Iris pigment epithelial cell (primary cell): ENCODE measurements around the gene LNX1.
"Not testable (repeated sequence)": the region's sequence is repeated elsewhere in the genome, so short reads cannot be mapped to it uniquely, and the experiment has no call there.

ENCODE experiments used
- DNase-seq: peaks from one replicate; pipeline ENCODE4 v3.0.0-alpha.2; 2011; ENCODE audit warnings: low read depth

The LNX1 gene

DNA sequence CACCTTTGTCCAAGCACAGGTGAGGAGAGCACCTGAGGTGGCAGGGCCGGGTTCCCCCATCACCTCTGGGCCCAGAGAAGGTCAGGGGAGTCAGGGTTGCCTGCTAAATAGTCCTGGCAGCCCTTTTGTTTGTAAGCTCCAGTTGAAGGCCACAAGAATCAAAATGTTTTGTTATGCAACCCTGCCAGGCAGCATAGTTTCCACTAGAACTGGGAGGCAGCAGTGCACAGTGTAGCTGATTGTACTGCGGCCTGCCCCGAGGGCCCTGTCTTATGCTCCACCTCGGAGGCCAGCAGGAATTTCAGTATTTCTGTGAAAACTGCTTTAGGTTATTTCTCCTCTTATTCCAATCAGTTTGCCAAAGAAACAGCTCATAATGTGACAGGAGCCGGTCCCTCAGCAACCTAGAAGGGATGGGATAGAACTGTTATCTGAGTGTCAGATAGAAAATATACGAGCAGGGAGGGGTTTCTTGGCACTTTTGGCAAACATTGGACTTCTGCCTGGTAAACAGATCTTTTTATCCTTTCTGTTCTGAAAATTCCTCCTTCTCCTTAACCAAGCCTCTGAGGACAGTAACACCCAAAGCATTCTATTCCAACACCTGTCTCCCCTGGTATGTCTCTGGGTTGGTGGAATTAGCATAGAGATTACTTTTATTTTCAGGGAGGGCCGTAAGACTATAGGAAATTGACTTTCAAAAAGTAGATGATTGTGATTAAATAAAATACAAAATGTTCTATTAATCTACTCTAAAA lies 93.6 kb downstream of the LNX1 start:
- peak; percentile 88 for DNase-seq

DNA sequence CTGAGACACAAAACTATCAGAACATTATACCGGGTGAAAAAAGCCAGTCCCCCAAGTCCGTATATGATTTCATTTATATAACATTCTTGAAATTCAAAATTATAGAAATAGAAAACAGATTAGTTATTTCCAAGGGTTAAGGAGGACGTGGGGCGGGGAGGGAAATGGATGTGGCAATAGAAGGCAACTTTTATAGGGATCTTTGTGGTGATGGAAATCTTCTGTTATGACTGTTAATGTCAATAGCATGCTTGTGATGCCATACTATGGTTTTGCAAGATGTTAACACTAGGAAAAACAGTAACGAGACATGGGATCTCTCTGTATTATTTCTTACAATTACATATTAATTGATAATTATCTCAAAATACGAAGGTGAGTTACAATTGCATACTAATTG lies 96.4 kb downstream of the LNX1 start:
- DNase-seq = no peak

DNA sequence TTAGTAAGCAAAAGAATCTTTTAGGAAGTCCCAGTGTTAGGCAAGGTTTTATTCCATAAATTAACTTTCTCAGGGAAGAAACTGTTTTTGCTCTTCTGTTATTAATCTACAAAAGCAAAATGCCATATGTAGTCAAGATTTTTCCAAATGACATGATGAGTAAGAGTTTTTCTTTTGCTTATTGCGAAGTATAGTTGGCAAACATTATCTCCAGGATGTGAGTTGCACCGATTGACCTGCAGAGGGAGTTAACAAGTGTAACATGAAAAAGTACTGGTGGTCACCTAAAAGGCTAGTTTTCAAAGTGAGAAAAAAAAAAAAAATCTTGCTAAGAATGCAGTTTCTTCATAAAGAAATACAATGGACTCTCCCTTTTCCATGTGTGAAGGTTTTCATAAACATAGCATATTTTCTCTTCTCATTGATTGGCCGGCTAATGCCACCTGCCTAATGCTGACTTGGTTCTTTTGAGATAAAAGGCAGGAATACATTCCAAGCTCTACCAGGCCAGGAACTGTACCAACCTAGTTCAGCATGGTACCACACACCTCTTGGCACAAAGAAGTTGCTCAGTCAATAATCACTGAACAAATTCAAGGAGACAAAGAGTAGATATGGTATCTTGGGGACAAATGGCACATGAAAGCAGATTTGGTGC lies 100.2 kb downstream of the LNX1 start:
- peak; percentile 96 for DNase-seq

DNA sequence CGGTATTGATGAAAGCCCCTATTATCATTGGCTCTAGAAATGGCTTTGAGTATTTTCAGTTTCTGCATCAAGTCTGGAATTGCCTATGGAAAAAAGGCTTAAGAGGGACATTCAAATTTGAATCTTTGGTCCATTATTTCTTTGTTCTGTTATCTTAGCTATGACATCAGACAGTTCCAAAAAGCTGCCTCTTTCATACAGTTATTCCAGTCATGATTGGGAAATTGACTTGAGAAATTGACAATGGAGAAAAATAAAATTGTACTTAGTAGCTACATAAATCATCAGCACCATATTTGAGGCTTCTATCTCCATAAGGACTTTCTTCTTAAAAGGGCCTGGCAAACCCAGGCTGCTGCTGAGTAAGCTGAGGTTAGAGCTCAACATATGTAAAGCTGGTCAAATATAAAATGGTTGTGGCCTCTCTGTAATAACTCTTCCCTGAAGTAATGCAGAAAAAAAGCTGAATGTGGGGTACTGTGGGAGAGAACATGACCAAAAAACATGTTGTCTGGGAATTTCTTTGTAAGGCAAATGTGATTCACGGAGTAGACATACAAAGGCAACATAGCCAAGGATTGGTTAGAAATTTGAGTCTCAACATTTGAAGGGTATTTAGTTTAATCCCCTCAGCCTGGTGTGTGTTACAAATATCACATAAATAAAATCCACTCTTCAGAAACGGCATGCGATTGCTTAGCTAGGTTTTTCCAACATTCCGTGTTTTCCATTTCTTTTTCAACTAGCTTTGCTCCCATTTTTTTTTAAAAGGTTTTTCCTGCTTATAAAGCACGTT lies 100.9 kb downstream of the LNX1 start:
- DNase-seq = peak; percentile 78

DNA sequence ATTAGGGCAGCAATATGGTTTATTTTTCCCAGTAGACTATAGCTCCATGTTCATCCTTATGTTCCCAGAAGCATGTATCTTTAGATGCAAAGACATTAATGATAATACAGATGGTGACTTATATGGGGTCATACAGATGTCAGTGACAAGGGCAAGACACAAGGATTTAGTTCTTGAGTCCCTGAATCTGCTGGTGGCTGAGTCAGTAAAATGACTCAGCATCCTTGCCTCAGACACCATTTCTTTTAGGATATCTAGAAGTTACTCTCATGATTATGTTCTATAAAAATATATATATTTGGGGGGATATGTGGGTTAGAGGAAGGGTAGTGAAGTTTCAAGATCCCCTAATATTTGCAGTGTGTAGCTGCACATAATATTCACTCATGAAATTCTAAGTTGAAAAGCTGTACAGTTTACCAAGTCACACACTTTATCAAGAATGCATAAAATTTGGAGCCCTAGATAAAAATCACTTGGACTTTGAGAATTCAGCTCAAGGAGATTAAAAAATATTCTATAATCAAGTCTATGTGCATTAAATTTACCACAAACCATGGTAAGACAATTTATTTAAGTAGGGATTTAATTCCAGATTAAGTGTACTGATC lies 101.9 kb downstream of the LNX1 start:
- DNase-seq = peak; percentile 82

DNA sequence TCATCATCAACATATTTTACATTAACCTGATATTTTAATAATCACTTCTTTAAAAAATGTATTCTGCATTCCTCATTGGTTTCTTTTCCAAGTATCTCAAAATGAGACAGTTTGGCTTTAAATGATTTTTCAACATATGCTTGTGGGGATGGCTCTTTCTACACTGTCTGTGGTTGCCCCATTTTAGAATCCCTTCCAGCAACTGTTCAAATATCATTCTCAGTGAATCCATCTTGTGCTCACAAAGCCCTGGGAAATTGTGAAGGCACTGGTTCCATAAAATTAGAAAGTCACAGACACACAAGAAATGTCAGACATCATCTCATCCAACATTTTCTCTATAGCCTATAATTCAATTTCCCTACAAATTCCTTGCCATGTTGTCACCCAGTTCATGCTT lies 103.5 kb downstream of the LNX1 start:
- DNase-seq = no peak

DNA sequence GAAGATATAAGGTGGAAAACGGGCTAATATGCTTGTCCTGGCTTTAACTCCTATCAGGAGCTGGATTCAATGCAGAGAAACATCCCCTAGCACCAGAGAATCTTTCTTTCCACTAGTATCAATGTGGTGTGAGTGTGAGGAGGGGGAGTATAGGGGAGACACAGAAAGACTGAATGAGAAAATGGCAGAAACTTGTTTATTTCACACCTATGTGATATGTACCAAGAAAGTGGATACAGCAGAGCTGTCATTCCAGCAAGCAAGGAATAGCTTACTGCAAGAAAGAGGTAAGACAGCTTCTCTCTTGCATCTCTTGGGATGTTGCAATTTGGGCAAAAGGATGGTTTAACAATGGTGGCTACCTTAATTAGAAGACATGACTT lies 105.6 kb downstream of the LNX1 start:
- DNase-seq = no peak

DNA sequence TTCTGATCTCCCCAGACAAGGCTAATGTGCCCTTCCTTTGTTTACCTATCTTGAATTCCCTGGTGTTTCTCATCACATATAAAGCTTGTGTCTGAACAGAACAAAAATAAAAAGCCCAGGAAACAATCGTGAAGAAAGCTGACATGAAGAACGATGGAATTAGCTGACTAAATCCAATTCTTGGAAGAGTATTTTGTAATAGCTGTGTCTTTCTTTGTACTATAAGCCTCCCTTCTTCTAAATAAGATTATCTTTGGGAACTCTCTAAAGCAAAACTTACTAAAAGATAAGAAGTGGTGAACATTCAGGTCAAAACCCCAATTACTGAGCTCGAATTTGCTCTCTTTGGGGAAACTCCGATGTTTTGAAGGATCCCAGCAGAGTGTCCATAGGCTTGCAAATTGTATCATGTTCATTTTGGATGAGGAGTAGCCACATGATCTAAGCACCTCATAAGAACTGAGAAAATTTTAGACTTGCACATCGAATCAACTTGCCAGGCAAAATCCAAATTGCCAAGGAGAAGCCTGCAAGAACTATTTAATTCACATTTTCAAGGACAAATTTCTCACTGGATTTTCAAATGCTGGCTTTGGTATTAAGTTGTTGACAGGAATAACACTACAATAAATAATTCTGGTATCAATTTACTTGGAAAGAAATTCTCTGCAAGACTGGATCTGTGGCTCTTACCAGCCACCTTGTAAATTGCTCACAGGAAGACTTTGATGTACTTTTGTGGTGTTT lies 106.2 kb downstream of the LNX1 start:
- DNase-seq = peak; percentile 45

DNA sequence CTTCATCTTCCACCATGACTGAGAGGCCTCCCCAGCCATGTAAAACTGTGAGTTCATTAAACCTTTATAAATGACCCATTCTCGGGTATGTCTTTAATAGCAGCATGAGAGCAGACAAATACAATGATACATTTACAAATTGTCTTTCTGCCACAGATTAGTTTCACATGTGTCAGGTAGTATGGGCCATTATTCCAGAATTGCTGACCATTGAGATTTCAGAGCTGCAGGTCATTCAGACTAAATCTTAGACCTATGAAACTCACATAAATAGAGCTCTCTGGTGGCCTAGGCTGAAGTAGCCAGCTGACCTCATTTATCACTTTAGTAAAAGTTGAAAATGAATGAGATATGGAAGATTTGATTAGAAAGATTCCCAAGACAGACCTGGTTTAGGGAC lies 108.0 kb downstream of the LNX1 start:
- DNase-seq = no peak

DNA sequence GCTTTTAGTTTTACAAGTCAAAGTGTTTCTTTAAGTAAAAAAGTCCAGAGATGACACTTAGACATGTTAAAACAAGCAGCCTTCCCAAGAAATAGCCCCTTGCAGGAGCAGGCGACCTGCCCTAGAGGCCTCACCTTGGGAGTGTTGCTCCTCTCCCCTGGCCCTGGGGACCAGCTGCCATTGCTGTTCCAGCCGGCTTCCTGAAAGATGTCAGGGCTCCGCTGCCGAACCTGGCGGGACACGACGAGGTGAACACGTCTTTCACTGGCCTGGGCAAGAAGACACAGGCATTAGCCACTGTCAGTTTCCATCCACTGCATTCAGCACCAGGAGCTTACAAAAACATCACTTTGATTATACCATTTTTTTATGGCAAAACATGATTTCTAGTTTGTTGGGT lies 109.7 kb downstream of the LNX1 start:
- no peak for DNase-seq

DNA sequence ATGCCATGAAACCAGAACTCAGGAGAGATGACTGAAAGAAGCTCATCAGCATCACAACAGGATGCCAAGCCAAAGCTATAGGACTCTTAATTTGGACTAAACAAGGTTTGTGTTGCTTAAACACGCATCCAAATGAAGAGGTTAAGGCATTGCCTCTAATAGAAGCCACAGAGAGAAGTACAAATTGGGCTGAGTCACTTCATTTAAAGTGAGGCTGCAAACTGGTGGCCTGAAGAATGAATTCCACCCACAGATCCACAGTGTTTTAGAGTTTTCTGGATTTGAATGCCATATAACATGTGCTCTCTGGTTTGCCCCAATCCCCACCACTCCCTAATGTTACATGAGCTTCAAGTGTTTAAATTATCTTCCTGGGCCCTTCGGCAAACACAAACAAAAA lies 110.4 kb downstream of the LNX1 start:
- DNase-seq = no peak

DNA sequence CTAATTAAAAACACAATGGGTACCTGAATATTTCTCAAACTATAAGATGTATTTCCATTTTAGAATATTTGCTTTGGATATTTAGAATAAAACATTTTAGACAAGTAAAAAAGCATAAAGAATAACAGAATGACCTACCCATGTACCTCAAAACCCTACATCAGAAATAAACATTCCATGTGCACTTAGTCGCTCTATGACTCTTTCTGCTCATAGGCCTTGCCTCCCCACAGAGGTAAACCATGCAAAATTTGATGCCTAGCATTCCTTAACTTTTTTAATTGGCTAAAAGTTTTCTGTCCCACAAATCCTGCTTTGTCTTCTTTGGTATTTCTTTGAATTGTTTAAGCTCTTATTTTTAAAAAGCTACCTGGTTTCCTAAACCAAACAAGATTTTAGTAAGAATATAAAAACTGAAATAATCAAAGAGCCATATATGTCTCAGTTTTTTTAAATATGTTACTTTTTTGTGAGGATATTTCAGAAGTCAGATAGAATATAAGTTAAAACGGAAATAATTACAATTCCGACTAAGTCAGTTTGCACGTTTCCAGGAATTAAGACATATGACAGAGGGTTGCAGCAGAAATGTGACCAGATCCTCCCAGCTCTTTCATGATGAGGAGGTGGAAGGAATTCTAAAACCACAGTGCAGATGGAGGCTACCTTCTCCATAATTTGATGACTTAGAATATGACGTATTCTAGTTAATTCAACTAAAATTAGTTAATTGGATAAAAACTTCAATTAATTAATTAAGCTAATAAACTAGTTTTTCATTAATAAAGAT lies 111.4 kb downstream of the LNX1 start:
- DNase-seq = peak; percentile 78

DNA sequence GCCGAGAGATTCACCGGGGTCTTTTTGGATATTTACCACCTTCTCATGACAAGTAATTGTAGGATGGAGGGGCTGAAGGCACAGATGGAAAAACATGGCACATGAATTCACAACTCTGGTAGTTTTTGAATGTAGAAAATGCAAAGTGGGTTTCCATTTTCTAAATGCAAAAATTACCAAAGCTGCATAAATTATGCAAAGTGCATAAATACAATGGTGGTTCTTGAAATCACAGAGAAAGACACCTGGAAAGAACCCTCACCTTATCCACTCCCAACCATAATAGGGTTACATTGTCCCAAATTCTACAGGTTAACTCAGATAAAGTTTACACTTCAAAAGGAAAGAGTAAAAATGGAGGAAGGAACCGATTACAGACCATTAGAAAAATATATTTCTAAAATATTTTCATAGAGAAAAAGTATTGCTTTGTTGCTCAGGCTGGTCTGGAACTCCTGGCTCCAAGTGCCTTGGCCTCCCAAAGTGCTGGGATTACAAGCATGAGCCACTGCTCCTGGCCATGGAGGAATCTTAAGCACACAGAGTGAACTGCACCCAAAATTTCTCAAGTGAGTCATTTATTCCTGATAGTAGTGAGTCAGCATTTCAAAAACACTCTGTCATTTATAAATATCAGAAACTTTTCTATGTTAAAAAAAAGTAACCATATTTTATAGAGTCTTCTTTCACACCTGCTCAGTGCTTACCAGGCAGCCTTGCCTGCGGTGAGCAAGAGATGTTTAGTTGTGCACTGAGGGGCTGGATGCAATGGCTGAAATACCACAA lies 112.4 kb downstream of the LNX1 start:
- DNase-seq = peak; percentile 93

DNA sequence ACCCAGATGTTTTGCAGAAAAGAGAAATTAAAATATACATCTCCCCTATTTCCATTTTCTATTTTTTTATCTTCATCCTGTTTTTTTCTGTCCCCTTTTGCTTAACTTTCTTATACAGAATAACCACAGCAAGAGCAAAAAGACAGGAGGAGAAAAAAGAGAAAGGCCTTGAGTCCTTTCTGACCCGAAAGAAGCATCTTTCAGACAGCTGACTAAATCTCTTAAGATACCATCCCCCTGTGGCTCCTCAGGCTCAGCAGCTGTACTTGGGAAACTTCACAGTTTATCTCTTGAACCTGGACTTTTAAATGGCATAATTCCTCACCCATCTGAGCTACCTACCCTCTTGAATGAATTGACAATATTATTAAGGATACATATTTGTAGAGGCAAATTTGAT lies 113.7 kb downstream of the LNX1 start:
- DNase-seq = peak; percentile 41

DNA sequence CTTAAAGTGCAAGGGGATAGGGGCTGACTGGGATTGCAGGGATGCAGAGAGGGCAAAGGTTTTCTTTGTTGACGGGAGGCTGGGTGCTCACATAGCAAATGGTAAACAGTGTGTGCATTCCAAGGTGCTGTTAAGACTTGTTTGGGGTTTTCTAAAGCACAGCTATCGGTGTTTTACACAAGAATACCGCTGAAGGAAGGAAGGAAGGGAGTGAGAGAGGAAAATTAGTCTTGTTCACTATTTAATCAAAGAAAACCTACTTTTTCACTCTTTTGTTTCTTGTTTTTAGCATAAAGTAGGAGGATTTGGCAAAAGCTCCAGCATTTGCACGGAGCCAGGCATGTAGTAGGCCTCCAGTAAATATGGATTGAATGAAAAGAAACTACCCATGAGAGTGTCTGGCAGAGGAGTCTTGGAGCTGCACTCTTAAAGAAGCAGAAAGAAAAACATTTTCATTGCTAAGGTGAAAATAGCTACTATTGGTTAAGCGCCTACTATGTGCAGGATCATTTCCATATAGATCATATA lies 114.2 kb downstream of the LNX1 start:
- DNase-seq = peak; percentile 70

DNA sequence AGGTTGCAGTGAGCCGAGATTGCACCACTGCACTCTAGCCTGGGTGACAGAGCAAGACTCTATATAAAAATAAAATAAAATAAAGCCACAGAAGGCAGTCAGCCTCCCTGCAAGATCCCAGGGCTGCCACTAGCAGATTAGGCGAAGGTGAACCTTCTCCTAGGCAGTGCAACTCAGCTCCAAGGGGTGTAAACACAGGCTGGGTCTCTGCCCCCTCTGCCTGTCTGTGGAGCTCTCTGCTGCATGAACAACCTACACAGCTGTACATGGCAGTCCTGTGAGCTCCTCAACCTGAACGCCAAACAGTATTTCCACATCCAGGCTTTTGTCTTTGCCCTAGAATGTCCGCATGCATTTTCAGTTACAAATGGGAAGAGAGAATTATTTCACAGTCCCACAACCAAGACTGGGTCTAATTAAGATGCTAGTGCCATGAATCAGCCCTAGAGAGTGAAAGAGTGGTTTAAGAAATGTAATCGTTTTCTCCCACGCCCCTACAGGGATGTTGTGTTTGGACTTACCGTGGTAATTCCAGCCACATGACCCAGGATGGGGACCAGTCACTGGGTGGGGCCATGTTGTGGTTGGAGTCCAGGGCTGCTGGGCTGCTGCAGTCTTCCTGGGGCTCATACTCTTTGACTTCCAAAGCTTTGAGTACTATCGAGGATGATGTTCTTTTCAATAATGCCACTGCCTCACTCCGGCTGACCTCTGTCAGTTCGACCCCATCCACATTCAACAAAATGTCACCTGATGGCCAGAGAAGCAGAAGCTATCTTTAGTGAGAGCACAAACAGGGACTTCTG lies 114.9 kb downstream of the LNX1 start:
- DNase-seq = peak; percentile 98

DNA sequence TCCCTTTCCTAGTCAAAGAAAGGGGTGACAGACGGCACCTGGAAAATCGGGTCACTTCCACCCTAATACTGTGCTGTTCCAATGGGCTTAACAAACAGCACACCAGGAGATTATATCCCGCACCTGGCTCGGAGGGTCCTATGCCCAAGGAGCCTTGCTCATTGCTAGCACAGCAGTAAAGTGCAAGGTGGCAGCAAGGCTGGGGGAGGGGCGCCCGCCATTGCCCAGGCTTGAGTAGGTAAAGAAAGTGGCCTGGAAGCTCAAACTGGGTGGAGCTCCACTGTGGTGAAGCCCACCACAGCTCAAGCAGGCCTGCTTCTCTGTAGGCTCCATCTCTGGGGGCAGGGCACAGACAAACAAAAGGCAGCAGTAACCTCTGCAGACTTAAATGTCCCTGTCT lies 124.7 kb downstream of the LNX1 start:
- not testable (repeated sequence) for DNase-seq

DNA sequence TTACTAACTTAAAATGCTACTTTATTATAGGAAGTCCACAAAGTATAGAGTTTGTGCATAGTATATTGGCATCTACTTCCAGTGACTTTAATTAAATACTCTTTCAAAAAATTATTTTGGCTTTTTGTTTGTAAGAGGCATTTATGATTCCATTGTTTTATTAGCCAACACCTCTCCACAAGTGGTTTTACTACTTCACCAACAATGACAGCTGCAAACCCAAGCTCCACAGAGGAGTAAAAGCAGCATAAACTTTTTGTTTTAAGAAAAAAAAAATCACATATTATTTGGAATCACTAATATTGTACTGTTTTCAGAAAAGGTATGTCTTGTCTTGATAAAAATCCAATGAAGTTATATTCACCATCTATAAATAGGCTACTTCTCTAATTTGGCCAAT lies 125.4 kb downstream of the LNX1 start:
- no peak for DNase-seq

DNA sequence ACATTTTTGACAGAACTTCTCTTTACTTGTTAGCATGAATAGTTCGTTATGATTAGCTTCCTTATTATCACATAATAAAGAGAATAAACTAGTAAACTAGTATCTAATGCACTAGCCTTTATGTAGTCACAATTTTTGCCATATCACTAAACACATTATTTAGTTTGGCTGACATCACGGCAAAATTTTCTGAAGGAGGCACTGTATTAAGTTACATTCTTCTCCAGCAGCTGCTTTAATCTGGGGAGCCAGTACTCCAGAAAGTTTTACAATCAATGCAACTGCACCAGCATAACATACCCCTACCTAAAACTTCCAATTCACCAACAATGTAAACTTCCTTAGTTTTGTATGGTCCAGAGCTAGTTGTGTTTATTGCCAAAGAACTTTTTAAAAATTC lies 126.0 kb downstream of the LNX1 start:
- no peak for DNase-seq
